HEK293 (cell line): ENCODE measurements around the gene LCOR.

Experiments
- CTCF ChIA-PET: fragments of 350-600 bp; formaldehyde crosslinking; extraction: SDS; loops from one replicate; lab custom pipeline; 2021; ENCODE audit warnings: antibody characterized with exemption; lab: Yijun Ruan, JAX
- POLR2A ChIA-PET: fragments of 300-600 bp; formaldehyde crosslinking; extraction: SDS; loops from one replicate; lab custom pipeline; 2020; ENCODE audit warnings: antibody characterized with exemption, inconsistent platforms; lab: Yijun Ruan, JAX
- H3K27ac ChIP-seq: fragments of 200-500 bp; sonication (Bioruptor generic); 2 replicates; pipeline ENCODE4 v1.5.1; 2014; ENCODE audit warnings: low read depth, low read length, control low read depth, inconsistent platforms; ENCODE audit errors: extremely low read depth
- H3K36me3 ChIP-seq, 2 experiments: fragments of 200-500 bp in 1 of 2; sonication (Bioruptor generic) in 1 of 2; 1 replicate in 1 of 2; 2 replicates in 1 of 2; pipeline ENCODE4 v1.5.1; 2014 to 2017; ENCODE audit warnings: inconsistent platforms in 2 of 2, low read length in 2 of 2; ENCODE audit not compliant: control insufficient read depth in 2 of 2, insufficient read depth in 1 of 2
- H3K4me1 ChIP-seq: fragments of 200-500 bp; sonication (Bioruptor generic); 2 replicates; pipeline ENCODE4 v1.5.1; 2014; ENCODE audit warnings: mild to moderate bottlenecking, low read length, inconsistent platforms; ENCODE audit not compliant: control insufficient read depth, insufficient read depth
- H3K4me3 ChIP-seq: 2 replicates; pipeline ENCODE4 v1.5.1; 2011; ENCODE audit warnings: low read depth, mild to moderate bottlenecking, control low read depth, low read length, moderate library complexity
- H3K9me3 ChIP-seq: fragments of 200-500 bp; sonication (Bioruptor generic); 2 replicates; pipeline ENCODE4 v1.5.1; 2014; ENCODE audit warnings: low read depth, low read length, inconsistent platforms; ENCODE audit not compliant: control insufficient read depth, insufficient read depth
- HOXA7 ChIP-seq: sonication (generic); formaldehyde crosslinking; IDR thresholded peaks from 2 replicates; pipeline ENCODE4 v1.8.1; 2022; ENCODE audit warnings: missing genetic modification reagents, borderline replicate concordance
- HOXC10 ChIP-seq: sonication (generic); formaldehyde crosslinking; IDR thresholded peaks from 2 replicates; pipeline ENCODE4 v1.8.1; 2023; ENCODE audit warnings: mild to moderate bottlenecking, missing genetic modification reagents
- ZBTB21 ChIP-seq: fragments of 450-650 bp; formaldehyde crosslinking; IDR thresholded peaks from 2 replicates; pipeline ENCODE4 v1.5.1; 2017; ENCODE audit warnings: missing biosample characterization, missing genetic modification characterization
- ZBTB8A ChIP-seq: fragments of 450-650 bp; formaldehyde crosslinking; IDR thresholded peaks from 2 replicates; pipeline ENCODE4 v1.5.1; 2016; ENCODE audit warnings: missing biosample characterization, missing genetic modification characterization
- ZNF768 ChIP-seq: fragments of 450-650 bp; formaldehyde crosslinking; IDR thresholded peaks from 2 replicates; pipeline ENCODE4 v1.5.1; 2018; ENCODE audit warnings: missing biosample characterization, mild to moderate bottlenecking, missing genetic modification characterization
- TF ChIP-seq, protein P1 (sequence below): fragments of 450-650 bp; formaldehyde crosslinking; IDR thresholded peaks from 2 replicates; pipeline ENCODE4 v1.5.0; 2017; ENCODE audit warnings: missing biosample characterization, missing genetic modification characterization, borderline replicate concordance
- TF ChIP-seq, protein P2 (sequence below): fragments of 450-650 bp; formaldehyde crosslinking; IDR thresholded peaks from 2 replicates; pipeline ENCODE4 v1.5.1; 2016; ENCODE audit warnings: missing biosample characterization, missing genetic modification characterization
- TF ChIP-seq, protein P3 (sequence below): fragments of 450-650 bp; formaldehyde crosslinking; IDR thresholded peaks from 2 replicates; pipeline ENCODE4 v1.5.1; 2016; ENCODE audit warnings: missing biosample characterization, missing genetic modification characterization

Gene LCOR

GRCh38 chr10:97043563-97043855, 211.4 kb downstream of the LCOR start:
- ChIA-PET POLR2A (no interaction called here), CTCF (no interaction called here)
- TF ChIP-seq, protein P1, sequence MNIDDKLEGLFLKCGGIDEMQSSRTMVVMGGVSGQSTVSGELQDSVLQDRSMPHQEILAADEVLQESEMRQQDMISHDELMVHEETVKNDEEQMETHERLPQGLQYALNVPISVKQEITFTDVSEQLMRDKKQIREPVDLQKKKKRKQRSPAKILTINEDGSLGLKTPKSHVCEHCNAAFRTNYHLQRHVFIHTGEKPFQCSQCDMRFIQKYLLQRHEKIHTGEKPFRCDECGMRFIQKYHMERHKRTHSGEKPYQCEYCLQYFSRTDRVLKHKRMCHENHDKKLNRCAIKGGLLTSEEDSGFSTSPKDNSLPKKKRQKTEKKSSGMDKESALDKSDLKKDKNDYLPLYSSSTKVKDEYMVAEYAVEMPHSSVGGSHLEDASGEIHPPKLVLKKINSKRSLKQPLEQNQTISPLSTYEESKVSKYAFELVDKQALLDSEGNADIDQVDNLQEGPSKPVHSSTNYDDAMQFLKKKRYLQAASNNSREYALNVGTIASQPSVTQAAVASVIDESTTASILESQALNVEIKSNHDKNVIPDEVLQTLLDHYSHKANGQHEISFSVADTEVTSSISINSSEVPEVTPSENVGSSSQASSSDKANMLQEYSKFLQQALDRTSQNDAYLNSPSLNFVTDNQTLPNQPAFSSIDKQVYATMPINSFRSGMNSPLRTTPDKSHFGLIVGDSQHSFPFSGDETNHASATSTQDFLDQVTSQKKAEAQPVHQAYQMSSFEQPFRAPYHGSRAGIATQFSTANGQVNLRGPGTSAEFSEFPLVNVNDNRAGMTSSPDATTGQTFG (tag by site-specific recombination): no peak
- TF ChIP-seq ZNF768 (tag by site-specific recombination) (no peak), ZBTB21 (tag by site-specific recombination) (no peak), HOXC10 (CRISPR knock-in tag) (no peak), ZBTB8A (no peak), HOXA7 (no peak)
- TF ChIP-seq, protein P2, sequence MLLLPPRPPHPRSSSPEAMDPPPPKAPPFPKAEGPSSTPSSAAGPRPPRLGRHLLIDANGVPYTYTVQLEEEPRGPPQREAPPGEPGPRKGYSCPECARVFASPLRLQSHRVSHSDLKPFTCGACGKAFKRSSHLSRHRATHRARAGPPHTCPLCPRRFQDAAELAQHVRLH (tag by site-specific recombination): no peak
- TF ChIP-seq, protein P3, sequence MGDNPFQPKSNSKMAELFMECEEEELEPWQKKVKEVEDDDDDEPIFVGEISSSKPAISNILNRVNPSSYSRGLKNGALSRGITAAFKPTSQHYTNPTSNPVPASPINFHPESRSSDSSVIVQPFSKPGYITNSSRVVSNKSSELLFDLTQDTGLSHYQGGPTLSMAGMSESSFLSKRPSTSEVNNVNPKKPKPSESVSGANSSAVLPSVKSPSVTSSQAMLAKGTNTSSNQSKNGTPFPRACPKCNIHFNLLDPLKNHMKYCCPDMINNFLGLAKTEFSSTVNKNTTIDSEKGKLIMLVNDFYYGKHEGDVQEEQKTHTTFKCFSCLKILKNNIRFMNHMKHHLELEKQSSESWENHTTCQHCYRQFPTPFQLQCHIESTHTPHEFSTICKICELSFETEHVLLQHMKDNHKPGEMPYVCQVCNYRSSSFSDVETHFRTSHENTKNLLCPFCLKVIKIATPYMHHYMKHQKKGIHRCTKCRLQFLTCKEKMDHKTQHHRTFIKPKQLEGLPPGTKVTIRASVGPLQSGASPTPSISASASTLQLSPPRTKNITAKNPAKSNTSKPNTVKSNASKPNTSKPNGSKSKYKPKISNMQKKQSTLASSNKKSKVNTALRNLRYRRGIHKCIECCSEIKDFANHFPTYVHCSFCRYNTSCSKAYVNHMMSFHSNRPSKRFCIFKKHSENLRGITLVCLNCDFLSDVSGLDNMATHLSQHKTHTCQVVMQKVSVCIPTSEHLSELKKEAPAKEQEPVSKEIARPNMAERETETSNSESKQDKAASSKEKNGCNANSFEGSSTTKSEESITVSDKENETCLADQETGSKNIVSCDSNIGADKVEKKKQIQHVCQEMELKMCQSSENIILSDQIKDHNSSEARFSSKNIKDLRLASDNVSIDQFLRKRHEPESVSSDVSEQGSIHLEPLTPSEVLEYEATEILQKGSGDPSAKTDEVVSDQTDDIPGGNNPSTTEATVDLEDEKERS (tag by site-specific recombination): no peak
- Histone ChIP-seq H3K4me1 (no peaks in the 10 kb centered on the region), H3K27ac (no peak overlapping the region), H3K9me3 (no peaks in the 10 kb centered on the region), H3K4me3 (no peak overlapping the region), H3K36me3 (no peaks in the 10 kb centered on the region)
